ENCODE results near the gene CREG1. TPM values are rescaled to one million over a fixed set of nuclear protein-coding genes. Genes with fewer than 3 reads are reported as not detected.

CREG1 gene
- total RNA-seq, 1 donor = 139 TPM

DNA sequence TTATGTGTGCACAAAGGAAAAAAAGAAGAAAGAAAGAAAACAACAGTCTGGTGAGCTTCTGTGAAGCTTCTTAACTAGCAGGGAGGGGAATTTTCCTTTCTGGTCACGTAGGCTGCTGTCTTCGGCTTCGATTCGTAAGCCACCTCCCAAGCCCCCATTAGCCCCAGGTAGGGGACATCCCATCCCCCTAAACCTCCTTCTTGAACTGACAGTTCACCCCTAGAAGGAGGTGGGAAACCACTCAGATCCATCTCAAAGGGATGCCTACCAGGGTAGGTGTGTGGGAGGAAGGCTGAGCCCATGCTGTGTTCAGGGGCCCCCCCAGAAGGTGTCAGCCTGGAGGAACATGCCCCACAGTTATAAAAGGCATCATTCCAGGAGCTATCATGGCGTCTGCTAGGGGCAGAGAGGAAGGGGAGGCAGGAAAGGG lies 61.1 kb downstream of the CREG1 start:
- no peak overlapping the region for H3K4me3 ChIP-seq (ENCODE audit: low read length)
- H3K4me1 ChIP-seq (ENCODE audit: insufficient read depth, low read length) = peaks cover 76% of the 10 kb centered on the region
- no peaks in the 10 kb centered on the region for H3K27me3 ChIP-seq (ENCODE audit: insufficient read depth, low read length)
- H3K9me3 ChIP-seq (ENCODE audit: low read depth, low read length) = no peaks in the 10 kb centered on the region

DNA sequence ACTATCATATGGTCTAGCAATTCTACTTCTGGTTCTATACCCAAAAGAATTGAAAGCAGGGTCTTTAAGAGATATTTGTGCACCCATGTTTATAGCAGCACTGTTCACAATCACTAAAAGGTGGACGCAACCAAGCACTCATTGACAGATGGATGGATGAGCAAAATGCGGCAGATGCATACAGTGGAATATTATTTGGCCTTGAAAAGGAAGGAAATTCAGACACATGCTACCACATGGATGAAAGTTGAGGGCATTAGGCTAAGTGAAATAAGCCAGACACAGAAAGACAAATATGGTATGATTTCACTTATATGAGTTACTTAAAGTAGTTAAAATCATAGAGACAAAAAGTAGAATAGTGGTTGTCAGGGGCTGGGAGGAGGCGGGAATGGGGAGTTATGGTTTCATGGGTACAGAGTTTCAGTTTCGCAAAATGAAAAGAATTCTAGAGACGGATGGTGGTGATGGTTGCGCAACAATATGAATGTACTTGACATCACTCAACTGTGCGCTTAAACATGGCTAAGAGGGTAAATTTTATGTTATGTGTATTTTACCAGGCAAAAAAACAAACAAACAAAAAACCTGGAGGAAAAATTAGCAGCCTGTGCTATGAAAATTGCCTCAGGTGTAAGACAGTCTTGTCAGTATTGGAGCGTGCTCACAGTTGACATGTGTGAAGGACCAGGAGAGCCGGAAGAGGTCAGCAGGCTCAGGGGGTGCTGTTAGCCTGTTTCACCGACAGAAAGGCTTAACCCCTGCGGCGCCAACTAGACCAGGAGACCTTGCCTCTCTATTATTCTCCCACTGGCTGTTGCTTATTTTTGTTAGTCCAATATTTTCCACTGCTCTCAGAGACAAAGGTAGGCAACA lies 61.7 kb downstream of the CREG1 start:
- Histone ChIP-seq H3K27me3 (ENCODE audit: insufficient read depth, low read length) (no peaks in the 10 kb centered on the region), H3K4me1 (ENCODE audit: insufficient read depth, low read length) (peaks cover 81% of the 10 kb centered on the region), H3K9me3 (ENCODE audit: low read depth, low read length) (no peaks in the 10 kb centered on the region), H3K4me3 (ENCODE audit: low read length) (no peak overlapping the region)

Other genes with a start within 250 kb of the CREG1 start
- gene CD247, start 35.2 kb downstream of the CREG1 start, total RNA-seq = 162 TPM
- 64.1 TPM for gene RCSD1, start 76.5 kb upstream of the CREG1 start, total RNA-seq
- 13.9 TPM for gene MPZL1, start 168.2 kb upstream of the CREG1 start, total RNA-seq

Data from mononuclear cell (primary cell).